GM12801 (cell line): Measurements from ENCODE around the gene SNORC.

Experiments used
- CTCF ChIP-seq: IDR thresholded peaks from one replicate; pipeline ENCODE4 v1.5.1; 2011; ENCODE audit warnings: control low read depth; ENCODE audit not compliant: insufficient read length; ENCODE audit errors: extremely low read depth

Gene SNORC

GRCh38 chr2:232925821-232926156 lies 55.7 kb downstream of the SNORC start:
- TF ChIP-seq CTCF: no peak

GRCh38 chr2:232926431-232926939 lies 56.4 kb downstream of the SNORC start:
- TF ChIP-seq CTCF: no peak

- TF ChIP-seq CTCF: no peak
These were observed 57.1 kb downstream of the SNORC start for GRCh38 chr2:232927032-232927792.

GRCh38 chr2:232927793-232928550 lies 57.9 kb downstream of the SNORC start:
- TF ChIP-seq CTCF: no peak
